K562 (cell line): ENCODE data around the gene WASHC4. TPM values are rescaled to one million over a fixed set of nuclear protein-coding genes. Genes with fewer than 3 reads are reported as not detected.

Experiments used
- DPF2 ChIP-seq: fragments of 450-650 bp; IDR thresholded peaks from 2 replicates; pipeline ENCODE4 v1.6.1; 2016
- ESRRA ChIP-seq: fragments of 450-650 bp; IDR thresholded peaks from 2 replicates; pipeline ENCODE4 v1.6.1; 2014; ENCODE audit warnings: low read depth, mild to moderate bottlenecking, moderate library complexity, borderline replicate concordance
- KAT2B ChIP-seq: IDR thresholded peaks from one replicate; pipeline ENCODE4 v1.6.1; 2012; ENCODE audit warnings: low read depth, mild to moderate bottlenecking, control low read depth, inconsistent platforms, low read length, moderate library complexity
- KDM4B ChIP-seq, 2 experiments: fragments of 450-650 bp in 1 of 2; sonication (generic) in 1 of 2; IDR thresholded peaks; 2 replicates each; pipeline ENCODE4 v1.6.1; 2016 to 2017; ENCODE audit warnings: borderline replicate concordance in 2 of 2, antibody characterized with exemption in 1 of 2, low read depth in 1 of 2, mild to moderate bottlenecking in 1 of 2
- NR3C1 ChIP-seq: sonication (generic); formaldehyde crosslinking; IDR thresholded peaks from 2 replicates; pipeline ENCODE4 v1.8.1; 2022; ENCODE audit warnings: missing genetic modification reagents
- PURB ChIP-seq: sonication (generic); formaldehyde crosslinking; IDR thresholded peaks from 2 replicates; pipeline ENCODE4 v1.9.0; 2021; ENCODE audit warnings: low read depth, mild to moderate bottlenecking, missing genetic modification reagents
- SLC30A9 ChIP-seq: fragments of 250-450 bp; sonication (Bioruptor Pico); IDR thresholded peaks from 2 replicates; pipeline ENCODE4 v1.8.0; 2022; ENCODE audit warnings: mild to moderate bottlenecking, moderate library complexity
- TAL1 ChIP-seq: fragments of 450-650 bp; IDR thresholded peaks from 2 replicates; pipeline ENCODE4 v1.6.1; 2016; ENCODE audit warnings: mild to moderate bottlenecking
- polyA plus RNA-seq, 8 experiments: library from polyadenylated mRNA; depleted of rRNA in 4 of 8; stranded (reverse) in 5 of 8; unstranded in 3 of 8; fragments of >200 nt; fragmentation: Nextera tagmentation in 2 of 8; fragmentation: Illumina TruSeq in 1 of 8; extraction: Ambion mirVana in 2 of 8; extraction: Trizol in 1 of 8; gene quantifications; 2 replicates each; pipeline versions ENCODE4 v1.2.1 to v1.2.3, GENCODE V29; 2011 to 2014; ENCODE audit warnings: inconsistent platforms in 1 of 8, missing spikeins in 1 of 8
- total RNA-seq, 7 experiments: library from RNA; depleted of rRNA in 6 of 7; stranded (reverse); fragments of >200 nt in 6 of 7; fragmentation: Illumina TruSeq in 2 of 7; extraction: Trizol in 2 of 7; gene quantifications; 2 replicates each; pipeline versions ENCODE4 v1.2.1 to v1.2.3, GENCODE V29; 2011 to 2021; ENCODE audit warnings: low replicate concordance in 1 of 7
- TF ChIP-seq, protein P1 (sequence below), 3 experiments: fragments of 200-800 bp in 1 of 3; fragments of 250-450 bp in 1 of 3; fragments of 450-650 bp in 1 of 3; sonication (Bioruptor Pico) in 1 of 3; sonication (Bioruptor generic) in 1 of 3; formaldehyde crosslinking in 1 of 3; IDR thresholded peaks; 2 replicates each; pipeline versions ENCODE4 v1.6.1 to v1.8.0; 2016 to 2022; ENCODE audit warnings: mild to moderate bottlenecking in 2 of 3, missing genetic modification characterization in 2 of 3, missing compliant biosample characterization in 1 of 3, moderate library complexity in 1 of 3
- TF ChIP-seq, protein P2 (sequence below): IDR thresholded peaks from 3 replicates; pipeline ENCODE4 v1.6.1; 2011; ENCODE audit warnings: borderline replicate concordance, mild to moderate bottlenecking; ENCODE audit not compliant: insufficient read length, insufficient read depth
- TF ChIP-seq, protein P3 (sequence below), 2 experiments: fragments of 450-650 bp in 1 of 2; sonication (generic) in 1 of 2; formaldehyde crosslinking; conservative IDR thresholded peaks; 2 replicates each; pipeline versions ENCODE4 v1.4.0 to v1.8.1; 2020 to 2022; ENCODE audit warnings: mild to moderate bottlenecking in 1 of 2, missing genetic modification reagents in 1 of 2
- TF ChIP-seq, protein P4 (sequence below), 2 experiments: fragments of 200-800 bp in 1 of 2; sonication (Bioruptor generic) in 1 of 2; sonication (generic) in 1 of 2; formaldehyde crosslinking in 1 of 2; IDR thresholded peaks in 1 of 2; conservative IDR thresholded peaks in 1 of 2; 2 replicates each; pipeline versions ENCODE4 v1.5.0 to v1.6.1; 2016 to 2020; ENCODE audit warnings: missing compliant biosample characterization in 1 of 2, missing genetic modification characterization in 1 of 2, missing genetic modification reagents in 1 of 2
- TF ChIP-seq, protein P5 (sequence below): sonication (generic); formaldehyde crosslinking; IDR thresholded peaks from 2 replicates; pipeline ENCODE4 v1.8.0; 2022; ENCODE audit warnings: mild to moderate bottlenecking, missing genetic modification reagents, borderline replicate concordance
- TF ChIP-seq, protein P6 (sequence below): fragments of 450-650 bp; IDR thresholded peaks from 2 replicates; pipeline ENCODE4 v1.6.1; 2017; ENCODE audit warnings: mild to moderate bottlenecking, moderate library complexity

Gene WASHC4
- total and polyA plus RNA-seq, 9 of the 15 experiments (the other 6 are each of a cell fraction or from before 2014, with no cell fraction given), result 12.5 to 38.5 (median 21.3) TPM

DNA sequence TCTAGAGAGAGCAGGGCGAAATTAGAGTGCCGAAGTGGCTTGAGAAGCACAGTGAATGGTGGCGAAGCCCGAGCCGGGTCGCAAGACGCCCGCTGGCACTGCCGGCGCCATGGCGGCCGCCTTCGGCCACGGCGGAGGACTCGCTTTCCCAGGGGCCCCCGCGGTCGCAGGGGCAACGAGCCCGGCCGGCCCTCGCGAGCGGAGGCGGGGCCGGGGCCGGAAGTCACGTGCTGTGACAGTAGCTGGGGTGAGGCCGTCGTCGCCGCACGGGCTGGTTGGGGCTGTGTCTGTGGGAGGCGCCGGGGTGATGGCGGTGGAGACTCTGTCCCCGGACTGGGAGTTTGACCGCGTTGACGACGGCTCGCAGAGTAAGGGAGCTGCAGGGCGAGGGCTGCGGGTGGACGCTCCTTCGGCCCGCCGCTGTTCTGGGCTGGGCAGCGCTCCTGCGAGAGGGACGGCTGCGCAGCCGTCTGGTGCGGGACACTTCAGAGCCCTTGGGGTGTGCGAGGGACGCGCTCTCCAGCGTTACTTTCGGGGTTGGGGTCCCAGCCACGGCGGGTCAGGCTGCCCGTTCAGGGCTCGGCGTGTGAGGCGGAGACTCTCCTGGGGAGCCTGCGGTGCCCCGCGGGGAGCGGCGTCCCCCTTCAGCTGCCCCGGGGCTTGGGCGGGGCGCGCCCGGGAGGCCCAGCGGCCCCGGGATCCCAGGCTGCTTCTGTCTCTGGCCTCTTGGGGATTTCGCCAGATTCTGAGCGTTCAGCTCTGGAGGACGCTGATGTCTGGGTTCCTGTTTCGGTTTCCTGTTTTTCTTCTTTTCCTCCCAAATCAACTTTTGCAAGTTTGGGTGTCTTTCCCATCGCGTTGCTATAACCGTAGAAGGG lies at the start of gene WASHC4 (continued):
- TF ChIP-seq, protein P1, sequence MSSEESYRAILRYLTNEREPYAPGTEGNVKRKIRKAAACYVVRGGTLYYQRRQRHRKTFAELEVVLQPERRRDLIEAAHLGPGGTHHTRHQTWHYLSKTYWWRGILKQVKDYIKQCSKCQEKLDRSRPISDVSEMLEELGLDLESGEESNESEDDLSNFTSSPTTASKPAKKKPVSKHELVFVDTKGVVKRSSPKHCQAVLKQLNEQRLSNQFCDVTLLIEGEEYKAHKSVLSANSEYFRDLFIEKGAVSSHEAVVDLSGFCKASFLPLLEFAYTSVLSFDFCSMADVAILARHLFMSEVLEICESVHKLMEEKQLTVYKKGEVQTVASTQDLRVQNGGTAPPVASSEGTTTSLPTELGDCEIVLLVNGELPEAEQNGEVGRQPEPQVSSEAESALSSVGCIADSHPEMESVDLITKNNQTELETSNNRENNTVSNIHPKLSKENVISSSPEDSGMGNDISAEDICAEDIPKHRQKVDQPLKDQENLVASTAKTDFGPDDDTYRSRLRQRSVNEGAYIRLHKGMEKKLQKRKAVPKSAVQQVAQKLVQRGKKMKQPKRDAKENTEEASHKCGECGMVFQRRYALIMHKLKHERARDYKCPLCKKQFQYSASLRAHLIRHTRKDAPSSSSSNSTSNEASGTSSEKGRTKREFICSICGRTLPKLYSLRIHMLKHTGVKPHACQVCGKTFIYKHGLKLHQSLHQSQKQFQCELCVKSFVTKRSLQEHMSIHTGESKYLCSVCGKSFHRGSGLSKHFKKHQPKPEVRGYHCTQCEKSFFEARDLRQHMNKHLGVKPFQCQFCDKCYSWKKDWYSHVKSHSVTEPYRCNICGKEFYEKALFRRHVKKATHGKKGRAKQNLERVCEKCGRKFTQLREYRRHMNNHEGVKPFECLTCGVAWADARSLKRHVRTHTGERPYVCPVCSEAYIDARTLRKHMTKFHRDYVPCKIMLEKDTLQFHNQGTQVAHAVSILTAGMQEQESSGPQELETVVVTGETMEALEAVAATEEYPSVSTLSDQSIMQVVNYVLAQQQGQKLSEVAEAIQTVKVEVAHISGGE (CRISPR knock-in tag; IDR thresholded peaks at IDR 0.05), result peak in 1 of 3 experiments; percentile 77; a peak in 3 of 6 replicates
- TF ChIP-seq KDM4B (IDR thresholded peaks at IDR 0.05; ENCODE audit: borderline replicate concordance in 2 of 2, low read depth in 1 of 2) (peak in 1 of 2 experiments; percentile 86; a peak in 1 of 4 replicates), DPF2 (no peak), ESRRA (peak; percentile 65; the same call in 1 of the 2 replicates), SLC30A9 (CRISPR knock-in tag) (no peak), TAL1 (no peak), NR3C1 (CRISPR knock-in tag) (no peak), PURB (CRISPR knock-in tag) (no peak), KAT2B (no peak)
- TF ChIP-seq, protein P2, sequence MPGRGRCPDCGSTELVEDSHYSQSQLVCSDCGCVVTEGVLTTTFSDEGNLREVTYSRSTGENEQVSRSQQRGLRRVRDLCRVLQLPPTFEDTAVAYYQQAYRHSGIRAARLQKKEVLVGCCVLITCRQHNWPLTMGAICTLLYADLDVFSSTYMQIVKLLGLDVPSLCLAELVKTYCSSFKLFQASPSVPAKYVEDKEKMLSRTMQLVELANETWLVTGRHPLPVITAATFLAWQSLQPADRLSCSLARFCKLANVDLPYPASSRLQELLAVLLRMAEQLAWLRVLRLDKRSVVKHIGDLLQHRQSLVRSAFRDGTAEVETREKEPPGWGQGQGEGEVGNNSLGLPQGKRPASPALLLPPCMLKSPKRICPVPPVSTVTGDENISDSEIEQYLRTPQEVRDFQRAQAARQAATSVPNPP, result no peak
- TF ChIP-seq, protein P3, sequence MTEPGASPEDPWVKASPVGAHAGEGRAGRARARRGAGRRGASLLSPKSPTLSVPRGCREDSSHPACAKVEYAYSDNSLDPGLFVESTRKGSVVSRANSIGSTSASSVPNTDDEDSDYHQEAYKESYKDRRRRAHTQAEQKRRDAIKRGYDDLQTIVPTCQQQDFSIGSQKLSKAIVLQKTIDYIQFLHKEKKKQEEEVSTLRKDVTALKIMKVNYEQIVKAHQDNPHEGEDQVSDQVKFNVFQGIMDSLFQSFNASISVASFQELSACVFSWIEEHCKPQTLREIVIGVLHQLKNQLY (CRISPR knock-in tag; conservative IDR thresholded peaks at IDR 0.05), result no peak
- TF ChIP-seq, protein P4, sequence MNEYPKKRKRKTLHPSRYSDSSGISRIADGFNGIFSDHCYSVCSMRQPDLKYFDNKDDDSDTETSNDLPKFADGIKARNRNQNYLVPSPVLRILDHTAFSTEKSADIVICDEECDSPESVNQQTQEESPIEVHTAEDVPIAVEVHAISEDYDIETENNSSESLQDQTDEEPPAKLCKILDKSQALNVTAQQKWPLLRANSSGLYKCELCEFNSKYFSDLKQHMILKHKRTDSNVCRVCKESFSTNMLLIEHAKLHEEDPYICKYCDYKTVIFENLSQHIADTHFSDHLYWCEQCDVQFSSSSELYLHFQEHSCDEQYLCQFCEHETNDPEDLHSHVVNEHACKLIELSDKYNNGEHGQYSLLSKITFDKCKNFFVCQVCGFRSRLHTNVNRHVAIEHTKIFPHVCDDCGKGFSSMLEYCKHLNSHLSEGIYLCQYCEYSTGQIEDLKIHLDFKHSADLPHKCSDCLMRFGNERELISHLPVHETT (CRISPR knock-in tag; conservative IDR thresholded peaks at IDR 0.05 in 1 of 2, IDR thresholded peaks at IDR 0.05 in 1 of 2), result 0 out of 4 replicates have a peak, but pooled peaks of 1 of the 2 experiments have one; percentile 51
- TF ChIP-seq, protein P5, sequence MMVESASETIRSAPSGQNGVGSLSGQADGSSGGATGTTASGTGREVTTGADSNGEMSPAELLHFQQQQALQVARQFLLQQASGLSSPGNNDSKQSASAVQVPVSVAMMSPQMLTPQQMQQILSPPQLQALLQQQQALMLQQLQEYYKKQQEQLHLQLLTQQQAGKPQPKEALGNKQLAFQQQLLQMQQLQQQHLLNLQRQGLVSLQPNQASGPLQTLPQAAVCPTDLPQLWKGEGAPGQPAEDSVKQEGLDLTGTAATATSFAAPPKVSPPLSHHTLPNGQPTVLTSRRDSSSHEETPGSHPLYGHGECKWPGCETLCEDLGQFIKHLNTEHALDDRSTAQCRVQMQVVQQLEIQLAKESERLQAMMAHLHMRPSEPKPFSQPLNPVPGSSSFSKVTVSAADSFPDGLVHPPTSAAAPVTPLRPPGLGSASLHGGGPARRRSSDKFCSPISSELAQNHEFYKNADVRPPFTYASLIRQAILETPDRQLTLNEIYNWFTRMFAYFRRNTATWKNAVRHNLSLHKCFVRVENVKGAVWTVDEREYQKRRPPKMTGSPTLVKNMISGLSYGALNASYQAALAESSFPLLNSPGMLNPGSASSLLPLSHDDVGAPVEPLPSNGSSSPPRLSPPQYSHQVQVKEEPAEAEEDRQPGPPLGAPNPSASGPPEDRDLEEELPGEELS (CRISPR knock-in tag), result no peak
- TF ChIP-seq, protein P6, sequence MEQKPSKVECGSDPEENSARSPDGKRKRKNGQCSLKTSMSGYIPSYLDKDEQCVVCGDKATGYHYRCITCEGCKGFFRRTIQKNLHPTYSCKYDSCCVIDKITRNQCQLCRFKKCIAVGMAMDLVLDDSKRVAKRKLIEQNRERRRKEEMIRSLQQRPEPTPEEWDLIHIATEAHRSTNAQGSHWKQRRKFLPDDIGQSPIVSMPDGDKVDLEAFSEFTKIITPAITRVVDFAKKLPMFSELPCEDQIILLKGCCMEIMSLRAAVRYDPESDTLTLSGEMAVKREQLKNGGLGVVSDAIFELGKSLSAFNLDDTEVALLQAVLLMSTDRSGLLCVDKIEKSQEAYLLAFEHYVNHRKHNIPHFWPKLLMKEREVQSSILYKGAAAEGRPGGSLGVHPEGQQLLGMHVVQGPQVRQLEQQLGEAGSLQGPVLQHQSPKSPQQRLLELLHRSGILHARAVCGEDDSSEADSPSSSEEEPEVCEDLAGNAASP, result no peak
